Measurements from ENCODE around the gene DBH.
"Not testable (repeated sequence)": the region's sequence is repeated elsewhere in the genome, so short reads cannot be mapped to it uniquely, and the experiment has no call there.

The DBH gene

DNA sequence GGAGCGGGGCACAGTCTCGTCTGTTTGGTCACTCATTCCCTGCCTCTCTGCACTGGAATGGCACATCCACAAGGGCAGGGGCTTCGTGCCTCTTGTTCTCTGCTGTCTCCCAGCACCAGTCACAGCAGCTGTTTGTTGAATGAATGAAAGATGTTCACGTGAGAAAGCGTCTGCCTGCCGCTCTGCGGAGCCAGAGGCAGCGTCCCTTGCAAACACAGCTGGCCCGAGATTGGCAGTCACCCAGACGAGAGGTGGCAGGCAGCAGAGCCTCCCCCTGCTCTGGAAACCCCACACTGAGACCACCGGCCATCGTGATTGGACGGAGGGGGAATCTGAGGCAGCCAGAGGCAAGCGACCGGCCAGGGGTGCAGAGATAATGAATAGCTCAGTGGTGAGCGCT lies 21.0 kb upstream of the DBH start:
- TF ChIP-seq, protein P1, sequence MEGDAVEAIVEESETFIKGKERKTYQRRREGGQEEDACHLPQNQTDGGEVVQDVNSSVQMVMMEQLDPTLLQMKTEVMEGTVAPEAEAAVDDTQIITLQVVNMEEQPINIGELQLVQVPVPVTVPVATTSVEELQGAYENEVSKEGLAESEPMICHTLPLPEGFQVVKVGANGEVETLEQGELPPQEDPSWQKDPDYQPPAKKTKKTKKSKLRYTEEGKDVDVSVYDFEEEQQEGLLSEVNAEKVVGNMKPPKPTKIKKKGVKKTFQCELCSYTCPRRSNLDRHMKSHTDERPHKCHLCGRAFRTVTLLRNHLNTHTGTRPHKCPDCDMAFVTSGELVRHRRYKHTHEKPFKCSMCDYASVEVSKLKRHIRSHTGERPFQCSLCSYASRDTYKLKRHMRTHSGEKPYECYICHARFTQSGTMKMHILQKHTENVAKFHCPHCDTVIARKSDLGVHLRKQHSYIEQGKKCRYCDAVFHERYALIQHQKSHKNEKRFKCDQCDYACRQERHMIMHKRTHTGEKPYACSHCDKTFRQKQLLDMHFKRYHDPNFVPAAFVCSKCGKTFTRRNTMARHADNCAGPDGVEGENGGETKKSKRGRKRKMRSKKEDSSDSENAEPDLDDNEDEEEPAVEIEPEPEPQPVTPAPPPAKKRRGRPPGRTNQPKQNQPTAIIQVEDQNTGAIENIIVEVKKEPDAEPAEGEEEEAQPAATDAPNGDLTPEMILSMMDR (IDR thresholded peaks at IDR 0.05; ENCODE audit: low read depth, low read length), result no peak
- no peak overlapping the region for H3K4me3 ChIP-seq (ENCODE audit: low read depth, low read length)

DNA sequence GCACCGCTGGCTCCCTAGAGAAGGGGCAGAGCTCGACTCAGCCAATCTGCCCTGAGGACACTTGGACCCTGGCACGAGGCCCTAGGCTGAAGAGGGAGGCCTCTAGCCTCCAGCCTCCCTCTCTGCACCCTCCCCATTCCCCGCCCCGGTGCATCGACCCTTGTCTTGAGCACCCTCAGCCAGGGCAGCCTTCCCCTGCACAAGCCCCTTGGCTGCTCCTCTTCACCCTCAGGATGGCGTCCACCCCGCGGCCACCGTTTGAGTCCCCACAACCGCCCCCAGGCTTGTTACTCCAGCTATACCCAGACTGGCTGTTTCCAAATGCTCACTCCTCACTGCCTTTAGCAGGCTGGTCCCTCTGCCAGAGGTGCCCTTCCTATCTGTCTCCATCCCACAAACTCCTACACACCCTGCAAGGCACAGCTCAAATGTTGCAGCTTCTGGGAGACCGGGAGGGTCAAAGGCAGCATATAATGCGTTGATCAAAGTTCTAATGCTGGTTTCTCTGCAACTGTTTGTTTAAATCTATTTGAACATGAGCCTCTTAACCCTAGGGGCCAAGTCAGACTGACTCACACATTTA lies 20.5 kb upstream of the DBH start:
- TF ChIP-seq, protein P1 (IDR thresholded peaks at IDR 0.05; ENCODE audit: low read depth, low read length), result no peak
- no peak overlapping the region for H3K4me3 ChIP-seq (ENCODE audit: low read depth, low read length)

GRCh38 chr9:133616643-133617405 lies 19.3 kb upstream of the DBH start:
- H3K4me3 ChIP-seq (ENCODE audit: low read depth, low read length), result no peak overlapping the region
- TF ChIP-seq, protein P1 (IDR thresholded peaks at IDR 0.05; ENCODE audit: low read depth, low read length), result no peak

DNA sequence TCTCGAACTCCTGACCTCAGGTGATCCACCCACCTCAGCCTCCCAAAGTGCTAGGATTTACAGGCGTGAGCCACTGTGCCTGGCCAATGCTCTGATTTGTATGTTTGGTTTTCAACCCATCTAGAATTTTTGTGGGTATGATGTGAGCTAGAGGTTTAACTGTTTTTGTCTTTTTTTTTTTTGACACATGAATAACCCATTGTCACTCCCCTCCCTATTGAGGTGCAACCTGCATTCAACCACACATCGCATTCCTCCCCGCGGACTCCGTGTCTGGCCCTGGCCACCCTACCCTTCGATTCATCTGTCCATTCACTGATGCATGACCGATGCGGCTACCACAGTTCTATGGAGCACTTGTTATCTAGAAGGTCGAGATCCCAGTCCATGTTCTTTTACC lies 17.4 kb upstream of the DBH start:
- H3K4me3 ChIP-seq (ENCODE audit: low read depth, low read length), result no peak overlapping the region
- TF ChIP-seq, protein P1 (IDR thresholded peaks at IDR 0.05; ENCODE audit: low read depth, low read length), result no peak

- no peak overlapping the region for H3K4me3 ChIP-seq (ENCODE audit: low read depth, low read length)
- TF ChIP-seq, protein P1 (IDR thresholded peaks at IDR 0.05; ENCODE audit: low read depth, low read length), result no peak
These were observed 16.4 kb upstream of the DBH start for GRCh38 chr9:133619791-133620190.

DNA sequence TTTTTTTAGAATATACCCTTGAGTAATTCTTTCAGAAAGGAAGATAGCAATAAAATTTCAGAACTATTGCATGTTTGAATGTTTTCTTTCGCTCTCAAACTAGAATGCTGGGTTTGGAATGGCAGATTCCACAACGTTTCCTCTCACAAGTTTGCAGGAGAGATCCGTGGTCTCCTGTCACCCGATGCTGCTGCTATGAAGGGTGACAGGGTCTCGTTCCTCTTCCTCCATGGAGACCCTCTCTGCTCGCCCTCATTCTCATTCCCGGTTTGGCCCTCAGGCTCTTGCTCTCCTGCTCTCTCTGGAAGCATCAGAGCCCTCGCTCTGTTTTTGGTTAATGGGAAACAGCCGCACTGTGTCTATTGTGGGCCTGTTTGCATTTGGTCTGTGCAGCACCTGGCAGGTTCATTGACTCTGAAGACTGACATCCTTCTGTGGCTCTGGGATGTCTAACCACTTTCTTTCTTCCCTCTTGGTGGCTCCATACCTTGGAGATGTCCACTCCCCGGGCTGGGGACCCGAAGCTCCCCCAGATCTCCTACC lies 14.4 kb upstream of the DBH start:
- H3K4me3 ChIP-seq (ENCODE audit: low read depth, low read length), result no peak overlapping the region
- TF ChIP-seq, protein P1 (IDR thresholded peaks at IDR 0.05; ENCODE audit: low read depth, low read length), result no peak

GRCh38 chr9:133622555-133622954 lies 13.6 kb upstream of the DBH start:
- TF ChIP-seq, protein P1 (IDR thresholded peaks at IDR 0.05; ENCODE audit: low read depth, low read length), result no peak
- H3K4me3 ChIP-seq (ENCODE audit: low read depth, low read length), result no peak overlapping the region

- H3K4me3 ChIP-seq (ENCODE audit: low read depth, low read length), result not testable (repeated sequence)
These were observed 10.2 kb upstream of the DBH start for GRCh38 chr9:133626008-133626407.

Data from WI38 (cell line).